Activated CD8-positive, alpha-beta T cell treated with anti-CD3 and anti-CD28 coated beads for 36 hours (primary cell): ENCODE measurements around the gene LGALS16. TPM values are rescaled to one million over a fixed set of nuclear protein-coding genes. Genes with fewer than 3 reads are reported as not detected.
"Not testable (repeated sequence)": the region's sequence is repeated elsewhere in the genome, so short reads cannot be mapped to it uniquely, and the experiment has no call there.

Experiments used
- ATAC-seq: fragments of 200-7000 bp; cut with Tn5 transposase; one replicate; pipeline ENCODE4 v1.10.0; 2021; ENCODE audit warnings: mild to moderate bottlenecking, moderate library complexity
- CTCF ChIA-PET: fragments of 350-600 bp; sonication (Branson Sonifier 250); formaldehyde crosslinking; loops from one replicate; lab custom pipeline; 2021; ENCODE audit warnings: antibody characterized with exemption; lab: Charles Lee
- POLR2A ChIA-PET: fragments of 350-600 bp; sonication (Branson Sonifier 250); formaldehyde crosslinking; loops from one replicate; lab custom pipeline; 2021; ENCODE audit warnings: antibody characterized with exemption; lab: Charles Lee
- DNase-seq: peaks from one replicate; pipeline ENCODE4 v3.0.0-alpha.2; 2020
- H3K27ac Mint-ChIP-seq: one replicate; pipeline ENCODE4 v1.8.0; 2021; ENCODE audit warnings: mild to moderate bottlenecking, mixed read lengths
- H3K27me3 Mint-ChIP-seq: one replicate; pipeline ENCODE4 v1.8.0; 2021; ENCODE audit warnings: mixed read lengths
- H3K36me3 Mint-ChIP-seq: one replicate; pipeline ENCODE4 v1.8.0; 2021; ENCODE audit warnings: low read depth, mixed read lengths
- H3K4me1 Mint-ChIP-seq: one replicate; pipeline ENCODE4 v1.8.0; 2021; ENCODE audit warnings: low read depth, mixed read lengths
- H3K4me3 Mint-ChIP-seq: one replicate; pipeline ENCODE4 v1.8.0; 2021; ENCODE audit warnings: mild to moderate bottlenecking, moderate library complexity, mixed read lengths
- H3K9me3 Mint-ChIP-seq: one replicate; pipeline ENCODE4 v1.8.0; 2021; ENCODE audit warnings: mixed read lengths
- CTCF ChIP-seq: fragments of 200-600 bp; IDR thresholded peaks from one replicate; pipeline ENCODE4 v1.8.0; 2022; ENCODE audit warnings: antibody characterized with exemption, mild to moderate bottlenecking
- intact Hi-C: fragments of 100-400 bp; cut with micrococcal nuclease; formaldehyde crosslinking; loops from one replicate; pipeline ENCODE4 v1.10.0; 2022
- total RNA-seq, 2 experiments: library from RNA; stranded (reverse); gene quantifications; one replicate each; pipeline ENCODE4 v1.2.3, GENCODE V29; 2021

LGALS16 gene
- total RNA-seq, 2 experiments from 2014 or later: not detected

- no peak overlapping the region for H3K4me3 Mint-ChIP-seq
- ATAC-seq (no peak), DNase-seq (no peak)
- no peaks in the 10 kb centered on the region for H3K4me1 Mint-ChIP-seq
- H3K9me3 Mint-ChIP-seq: no peaks in the 10 kb centered on the region
- H3K27me3 Mint-ChIP-seq: peaks cover 21% of the 10 kb centered on the region
- TF ChIP-seq CTCF: no peak
- H3K36me3 Mint-ChIP-seq: no peaks in the 10 kb centered on the region
- CTCF ChIA-PET: interaction anchor here (1.2 kb wide), 1 partner anchor 105 kb away, joined by 3 read pairs; no protein-coding TSS in a partner anchor
- POLR2A ChIA-PET: no interaction called here
- H3K27ac Mint-ChIP-seq: no peak overlapping the region
- intact Hi-C loops: no loop called here
These were observed 5.9 kb downstream of the LGALS16 start for GRCh38 chr19:39661565-39661964.

GRCh38 chr19:39669860-39670259 lies 14.1 kb downstream of the LGALS16 start:
- H3K9me3 Mint-ChIP-seq, H3K4me1 Mint-ChIP-seq, ATAC-seq, H3K27ac Mint-ChIP-seq, H3K4me3 Mint-ChIP-seq, H3K36me3 Mint-ChIP-seq, DNase-seq, POLR2A ChIA-PET: not testable (repeated sequence)
- H3K27me3 Mint-ChIP-seq: peaks cover 22% of the 10 kb centered on the region
- intact Hi-C loops: loop anchor here (10.0 kb wide), 1 partner anchor 95 kb away; no protein-coding TSS in a partner anchor
- CTCF ChIA-PET: interaction anchor here (1.1 kb wide), 1 partner anchor 118 kb away, joined by 6 read pairs; no protein-coding TSS in a partner anchor

GRCh38 chr19:39670998-39671397 lies 15.3 kb downstream of the LGALS16 start:
- CTCF ChIA-PET: interaction anchor here (0.8 to 5.4 kb wide), 9 partner anchors 8 to 139 kb away, joined by 3 to 62 read pairs (median 4); no protein-coding TSS in a partner anchor
- intact Hi-C loops: loop anchor here (10.0 kb wide), 1 partner anchor 94 kb away; no protein-coding TSS in a partner anchor

GRCh38 chr19:39671739-39672363 lies 16.1 kb downstream of the LGALS16 start:
- no peak overlapping the region for H3K27ac Mint-ChIP-seq
- no peaks in the 10 kb centered on the region for H3K36me3 Mint-ChIP-seq
- H3K4me3 Mint-ChIP-seq: no peak overlapping the region
- intact Hi-C loops: loop anchor here (2.0 to 10.0 kb wide), 2 partner anchors 93 to 121 kb away; no protein-coding TSS in a partner anchor
- POLR2A ChIA-PET: no interaction called here
- TF ChIP-seq CTCF: peak; percentile 83
- H3K4me1 Mint-ChIP-seq: peaks cover 11% of the 10 kb centered on the region
- CTCF ChIA-PET: interaction anchor here (0.6 to 5.4 kb wide), 21 partner anchors 9 to 236 kb away, joined by 3 to 62 read pairs (median 4); partner anchors contain the start of gene RPS16
- DNase-seq: peak; percentile 63
- no peaks in the 10 kb centered on the region for H3K9me3 Mint-ChIP-seq
- ATAC-seq: peak; percentile 58
- peaks cover 15% of the 10 kb centered on the region for H3K27me3 Mint-ChIP-seq

More at GRCh38 chr19:39670998-39671397, 15.3 kb downstream of the LGALS16 start:
- no peak overlapping the region for H3K4me3 Mint-ChIP-seq
- H3K9me3 Mint-ChIP-seq: no peaks in the 10 kb centered on the region
- DNase-seq: no peak
- ATAC-seq: no peak
- H3K27ac Mint-ChIP-seq: no peak overlapping the region
- TF ChIP-seq CTCF: no peak
- no peaks in the 10 kb centered on the region for H3K36me3 Mint-ChIP-seq
- H3K27me3 Mint-ChIP-seq: peaks cover 20% of the 10 kb centered on the region
- peaks cover 9% of the 10 kb centered on the region for H3K4me1 Mint-ChIP-seq
- POLR2A ChIA-PET: interaction anchor here (0.6 to 0.8 kb wide), 2 partner anchors 13 to 66 kb away, joined by 3 read pairs; no protein-coding TSS in a partner anchor

GRCh38 chr19:39672473-39672872 lies 16.8 kb downstream of the LGALS16 start:
- no peaks in the 10 kb centered on the region for H3K36me3 Mint-ChIP-seq
- no peak for TF ChIP-seq CTCF
- peaks cover 11% of the 10 kb centered on the region for H3K27me3 Mint-ChIP-seq
- ATAC-seq: no peak
- intact Hi-C loops: loop anchor here (2.0 to 10.0 kb wide), 2 partner anchors 92 to 122 kb away; no protein-coding TSS in a partner anchor
- ChIA-PET POLR2A (no interaction called here), CTCF (interaction anchor here (0.6 to 5.4 kb wide), 21 partner anchors 9 to 237 kb away, joined by 3 to 62 read pairs (median 4); partner anchors contain the start of genes EID2 and RPS16)
- H3K4me1 Mint-ChIP-seq: peaks cover 11% of the 10 kb centered on the region
- H3K27ac Mint-ChIP-seq: no peak overlapping the region
- no peak overlapping the region for H3K4me3 Mint-ChIP-seq
- H3K9me3 Mint-ChIP-seq: no peaks in the 10 kb centered on the region
- DNase-seq: no peak

GRCh38 chr19:39673862-39674261 lies 18.1 kb downstream of the LGALS16 start:
- intact Hi-C loops: loop anchor here (2.0 to 10.0 kb wide), 2 partner anchors 91 to 123 kb away; no protein-coding TSS in a partner anchor
- peaks cover 21% of the 10 kb centered on the region for H3K4me1 Mint-ChIP-seq
- not testable (repeated sequence) for H3K36me3 Mint-ChIP-seq, H3K27me3 Mint-ChIP-seq, H3K27ac Mint-ChIP-seq, H3K9me3 Mint-ChIP-seq, DNase-seq, ATAC-seq, H3K4me3 Mint-ChIP-seq
- CTCF ChIA-PET: interaction anchor here (1.1 to 5.4 kb wide), 16 partner anchors 11 to 234 kb away, joined by 3 to 62 read pairs (median 5); partner anchors contain the start of gene EID2
- POLR2A ChIA-PET: interaction anchor here (1.1 kb wide), 1 partner anchor 238 kb away, joined by 5 read pairs; the partner anchor contains the start of gene RPS16
